Stomach (tissue), 9 donors: Measurements from ENCODE around the gene IAPP. TPM values are rescaled to one million over a fixed set of nuclear protein-coding genes. Genes with fewer than 3 reads are reported as not detected.

Experiments used
- DNase-seq, 2 donors: peaks; one replicate each; pipeline versions ENCODE4 v3.0.0 to v3.0.0-alpha.2; 2013 to 2019
- H3K27ac ChIP-seq, 5 donors: fragments of 200-600 bp in 4 of 5; sonication (generic) in 4 of 5; one replicate each; pipeline ENCODE4 v1.5.1; 2013 to 2019; ENCODE audit warnings: mild to moderate bottlenecking in 1 of 5, moderate library complexity in 1 of 5
- H3K27me3 ChIP-seq, 3 donors: fragments of 200-600 bp; sonication (generic); one replicate each; pipeline ENCODE4 v1.5.1; 2017 to 2019; ENCODE audit warnings: mixed run types in 1 of 3
- H3K36me3 ChIP-seq, 4 donors: fragments of 200-600 bp; sonication (generic); 1 replicate in 3 of 4; 2 replicates in 1 of 4; pipeline ENCODE4 v1.5.1; 2016 to 2019
- H3K4me1 ChIP-seq, 4 donors: fragments of 200-600 bp; sonication (generic); one replicate each; pipeline ENCODE4 v1.5.1; 2016 to 2019
- H3K4me3 ChIP-seq, 4 donors: fragments of 200-600 bp; sonication (generic) in 3 of 4; one replicate each; pipeline ENCODE4 v1.5.1; 2016 to 2019; ENCODE audit warnings: mild to moderate bottlenecking in 1 of 4
- H3K9me3 ChIP-seq, 4 donors: fragments of 200-600 bp; sonication (generic); one replicate each; pipeline ENCODE4 v1.5.1; 2016 to 2019
- CTCF ChIP-seq, 7 experiments: fragments of 450-650 bp in 4 of 7; fragments of 200-600 bp in 3 of 7; sonication (generic) in 3 of 7; IDR thresholded peaks; one replicate each; pipeline ENCODE4 v1.5.1; 2016 to 2019; ENCODE audit warnings: antibody characterized with exemption in 7 of 7, control low read depth in 2 of 7, mild to moderate bottlenecking in 1 of 7
- EP300 ChIP-seq: sonication (generic); formaldehyde crosslinking; IDR thresholded peaks from one replicate; pipeline ENCODE4 v1.6.1; 2017; ENCODE audit warnings: antibody characterized with exemption
- POLR2A ChIP-seq, 4 donors: fragments of 450-650 bp; IDR thresholded peaks; one replicate each; pipeline ENCODE4 v1.6.1; 2016; ENCODE audit warnings: antibody characterized with exemption in 4 of 4, control low read depth in 2 of 4, mild to moderate bottlenecking in 1 of 4, moderate library complexity in 1 of 4
- POLR2AphosphoS5 ChIP-seq, 3 donors: sonication (generic); formaldehyde crosslinking; IDR thresholded peaks; one replicate each; pipeline ENCODE4 v1.6.1; 2016; ENCODE audit warnings: antibody characterized with exemption in 3 of 3
- WGBS, 5 donors: extraction: QIAGEN DNeasy Blood & Tissue Kit in 3 of 5; methylation state at CpG; one replicate each; pipeline versions ENCODE4 v1.1.5 to v1.1.7; 2013 to 2018; 5-methylcytosine and 5-hydroxymethylcytosine counted together
- intact Hi-C: fragments of 100-400 bp; cut with DNase I; formaldehyde crosslinking; loops from one replicate; pipeline ENCODE4 v1.15.1; 2023; ENCODE audit warnings: low total_unique reads
- polyA plus RNA-seq, 3 donors: library from polyadenylated mRNA; stranded (reverse); fragments of 200-250 nt; gene quantifications; one replicate each; pipeline ENCODE4 v1.2.3, GENCODE V29; 2013
- total RNA-seq, 5 donors: library from RNA; depleted of rRNA; stranded (reverse); fragments of >200 nt; gene quantifications; one replicate each; pipeline versions ENCODE4 v1.1.0 to v1.2.3, GENCODE V29; 2014 to 2016
- donor health status: healthy with polysubstance abuse.
- donor health status: Bipolar disorder and iron deficiency.
- donor health status: healthy.

The IAPP gene
- total and polyA plus RNA-seq, 8 donors, result 0.15 to 1.2 TPM; not detected in 6

GRCh38 chr12:21339921-21340320, 32.8 kb upstream of the IAPP start:
- intact Hi-C loops, result no loop called here
- Histone ChIP-seq H3K4me3 (no peak overlapping the region), H3K27me3 (no peaks in the 10 kb centered on the region), H3K27ac (no peak overlapping the region), H3K36me3 (no peaks in the 10 kb centered on the region), H3K4me1 (no peaks in the 10 kb centered on the region), H3K9me3 (no peaks in the 10 kb centered on the region)
- TF ChIP-seq POLR2AphosphoS5 (IDR thresholded peaks at IDR 0.05) (no peak), EP300 (no peak), CTCF (IDR thresholded peaks at IDR 0.05) (no peak), POLR2A (IDR thresholded peaks at IDR 0.05) (no peak)
- 70 to 92% (median 84%) methylated on average over 1 of the region's 1 CpG for WGBS, 5 donors
- DNase-seq, result no peak

GRCh38 chr12:21340403-21340802, 32.3 kb upstream of the IAPP start:
- Histone ChIP-seq H3K4me1 (no peaks in the 10 kb centered on the region), H3K9me3 (no peaks in the 10 kb centered on the region), H3K4me3 (no peak overlapping the region), H3K27ac (no peak overlapping the region), H3K27me3 (no peaks in the 10 kb centered on the region), H3K36me3 (no peaks in the 10 kb centered on the region)
- DNase-seq, result no peak
- WGBS, 5 donors, result 73 to 84% (median 77%) methylated on average over 6 of the region's 6 CpGs
- intact Hi-C loops, result no loop called here
- no peak for TF ChIP-seq POLR2AphosphoS5 (IDR thresholded peaks at IDR 0.05)
- no peak for TF ChIP-seq CTCF (IDR thresholded peaks at IDR 0.05)
- no peak for TF ChIP-seq POLR2A (IDR thresholded peaks at IDR 0.05)
- TF ChIP-seq EP300, result no peak

GRCh38 chr12:21341769-21342168, 30.9 kb upstream of the IAPP start:
- 74 to 83% (median 77%) methylated on average over 4 of the region's 4 CpGs for WGBS, 5 donors
- no peaks in the 10 kb centered on the region for H3K36me3 ChIP-seq

GRCh38 chr12:21343636-21344035, 29.1 kb upstream of the IAPP start:
- Histone ChIP-seq H3K36me3 (no peaks in the 10 kb centered on the region), H3K27me3 (no peaks in the 10 kb centered on the region), H3K9me3 (no peaks in the 10 kb centered on the region), H3K27ac (no peak overlapping the region), H3K4me3 (no peak overlapping the region), H3K4me1 (no peaks in the 10 kb centered on the region)
- TF ChIP-seq EP300, result no peak
- no peak for TF ChIP-seq POLR2AphosphoS5 (IDR thresholded peaks at IDR 0.05)
- TF ChIP-seq CTCF (IDR thresholded peaks at IDR 0.05), result no peak
- no peak for TF ChIP-seq POLR2A (IDR thresholded peaks at IDR 0.05)
- intact Hi-C loops, result no loop called here
- no peak for DNase-seq

More at GRCh38 chr12:21341769-21342168, 30.9 kb upstream of the IAPP start:
- H3K27ac ChIP-seq, result no peak overlapping the region
- intact Hi-C loops, result no loop called here
- no peaks in the 10 kb centered on the region for H3K9me3 ChIP-seq
- DNase-seq, result no peak
- no peaks in the 10 kb centered on the region for H3K27me3 ChIP-seq
- no peak overlapping the region for H3K4me3 ChIP-seq
- TF ChIP-seq POLR2A (IDR thresholded peaks at IDR 0.05) (no peak), EP300 (no peak), CTCF (IDR thresholded peaks at IDR 0.05) (no peak), POLR2AphosphoS5 (IDR thresholded peaks at IDR 0.05) (no peak)
- no peaks in the 10 kb centered on the region for H3K4me1 ChIP-seq
